ENCODE data around the gene TBK1.
"Not testable (repeated sequence)": the region's sequence is repeated elsewhere in the genome, so short reads cannot be mapped to it uniquely, and the experiment has no call there.

Gene TBK1

DNA sequence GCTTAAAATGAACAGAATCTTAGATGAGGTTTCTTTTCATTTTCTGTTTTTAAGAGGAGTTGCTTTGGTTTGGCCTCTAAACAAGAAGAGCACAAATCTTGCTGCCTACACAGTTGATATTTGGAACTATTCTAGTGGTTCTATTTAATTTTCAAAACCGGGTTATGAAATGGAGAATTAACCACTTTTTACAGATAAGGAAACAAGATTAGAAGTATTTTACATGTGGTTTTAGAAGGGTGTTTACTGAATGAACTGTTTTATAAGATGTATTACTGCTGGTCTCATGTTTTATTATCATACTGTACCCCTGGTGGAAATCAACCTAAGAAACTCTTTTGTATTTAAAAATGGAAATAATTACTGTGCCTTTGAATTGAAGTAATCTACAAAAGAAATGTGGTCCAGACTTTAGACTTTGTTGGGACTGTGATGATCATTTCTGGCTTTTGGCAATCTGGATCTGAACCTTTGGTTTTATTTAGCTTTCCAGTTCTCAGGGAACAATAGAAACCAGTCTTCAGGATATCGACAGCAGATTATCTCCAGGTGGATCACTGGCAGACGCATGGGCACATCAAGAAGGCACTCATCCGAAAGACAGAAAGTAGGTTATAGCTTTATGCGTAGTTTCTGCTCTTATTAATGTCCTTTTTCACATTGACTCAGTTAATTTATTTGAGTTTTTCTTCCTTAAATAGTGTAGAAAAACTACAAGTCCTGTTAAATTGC lies 43.2 kb downstream of the TBK1 start:
- no peak for DNase-seq

DNA sequence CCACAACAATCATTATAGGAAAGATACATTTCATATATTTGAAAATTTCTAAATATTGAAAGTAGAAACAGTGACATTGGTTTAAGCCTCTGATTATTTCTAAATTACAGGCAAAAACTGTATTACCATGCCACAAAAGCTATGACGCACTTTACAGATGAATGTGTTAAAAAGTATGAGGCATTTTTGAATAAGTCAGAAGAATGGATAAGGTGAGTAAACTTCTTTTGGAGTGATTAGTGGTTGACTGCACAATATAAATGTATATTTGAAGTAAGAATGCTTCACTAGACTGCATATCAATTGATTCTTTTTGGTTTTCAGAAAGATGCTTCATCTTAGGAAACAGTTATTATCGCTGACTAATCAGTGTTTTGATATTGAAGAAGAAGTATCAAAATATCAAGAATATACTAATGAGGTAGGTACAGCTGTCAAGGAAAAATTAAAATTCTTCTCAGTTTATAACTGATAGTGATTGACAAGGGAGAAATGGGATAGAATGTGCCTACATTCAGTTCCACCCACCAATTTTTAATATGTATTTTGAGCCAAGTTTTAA lies 45.0 kb downstream of the TBK1 start:
- no peak for DNase-seq

DNA sequence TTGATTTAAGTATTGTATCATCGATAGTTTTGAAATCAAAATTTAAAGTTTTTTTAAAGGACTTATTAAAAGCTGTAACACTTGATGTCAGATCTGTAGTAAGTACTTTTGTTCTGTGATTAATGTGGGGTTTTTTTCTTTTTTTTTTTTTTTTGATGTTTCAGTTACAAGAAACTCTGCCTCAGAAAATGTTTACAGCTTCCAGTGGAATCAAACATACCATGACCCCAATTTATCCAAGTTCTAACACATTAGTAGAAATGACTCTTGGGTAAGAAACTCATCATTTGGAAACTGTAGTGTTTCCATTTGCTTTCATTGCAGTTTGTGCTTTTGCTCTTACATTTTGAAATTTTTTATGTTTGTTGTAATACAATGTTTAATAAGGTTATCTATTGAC lies 45.6 kb downstream of the TBK1 start:
- no peak for DNase-seq

DNA sequence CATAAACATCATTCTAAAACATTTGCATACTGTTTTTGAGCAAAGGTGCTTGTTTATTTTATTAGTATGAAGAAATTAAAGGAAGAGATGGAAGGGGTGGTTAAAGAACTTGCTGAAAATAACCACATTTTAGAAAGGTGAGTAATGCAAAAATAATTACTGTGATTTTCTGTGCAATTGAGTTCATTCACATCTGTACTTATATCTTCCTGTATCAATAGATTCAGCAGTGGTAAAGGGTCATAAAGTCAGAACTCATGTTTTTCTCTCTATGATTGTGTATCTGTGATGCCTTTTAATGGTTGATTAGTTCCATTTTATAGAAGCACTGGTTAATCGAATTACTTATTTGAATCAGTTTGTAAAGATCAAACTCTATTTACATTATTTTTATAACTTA lies 46.0 kb downstream of the TBK1 start:
- DNase-seq = no peak

DNA sequence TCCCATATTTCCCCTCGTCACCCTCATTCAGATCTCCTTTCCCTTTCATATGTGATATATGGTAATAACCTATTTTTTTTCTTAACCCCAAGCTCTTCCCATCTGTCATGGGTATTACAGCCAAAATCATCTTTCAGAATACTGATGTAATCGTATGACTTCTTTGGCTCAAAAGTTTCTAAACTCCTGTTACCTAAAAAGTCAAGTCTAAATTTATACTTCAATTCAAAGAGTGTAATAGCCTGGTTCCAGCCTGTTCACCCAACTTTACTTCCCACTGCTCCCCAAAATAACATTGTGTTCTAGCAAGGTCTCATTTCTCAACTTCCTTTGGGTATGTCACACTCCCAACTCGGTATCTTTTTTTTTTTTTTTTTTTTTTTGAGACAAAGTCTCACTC lies 48.5 kb downstream of the TBK1 start:
- DNase-seq = no peak

DNA sequence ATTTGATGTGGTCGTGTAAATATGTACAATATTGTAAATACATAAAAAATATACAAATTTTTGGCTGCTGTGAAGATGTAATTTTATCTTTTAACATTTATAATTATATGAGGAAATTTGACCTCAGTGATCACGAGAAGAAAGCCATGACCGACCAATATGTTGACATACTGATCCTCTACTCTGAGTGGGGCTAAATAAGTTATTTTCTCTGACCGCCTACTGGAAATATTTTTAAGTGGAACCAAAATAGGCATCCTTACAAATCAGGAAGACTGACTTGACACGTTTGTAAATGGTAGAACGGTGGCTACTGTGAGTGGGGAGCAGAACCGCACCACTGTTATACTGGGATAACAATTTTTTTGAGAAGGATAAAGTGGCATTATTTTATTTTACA lies 49.6 kb downstream of the TBK1 start:
- no peak for DNase-seq

DNA sequence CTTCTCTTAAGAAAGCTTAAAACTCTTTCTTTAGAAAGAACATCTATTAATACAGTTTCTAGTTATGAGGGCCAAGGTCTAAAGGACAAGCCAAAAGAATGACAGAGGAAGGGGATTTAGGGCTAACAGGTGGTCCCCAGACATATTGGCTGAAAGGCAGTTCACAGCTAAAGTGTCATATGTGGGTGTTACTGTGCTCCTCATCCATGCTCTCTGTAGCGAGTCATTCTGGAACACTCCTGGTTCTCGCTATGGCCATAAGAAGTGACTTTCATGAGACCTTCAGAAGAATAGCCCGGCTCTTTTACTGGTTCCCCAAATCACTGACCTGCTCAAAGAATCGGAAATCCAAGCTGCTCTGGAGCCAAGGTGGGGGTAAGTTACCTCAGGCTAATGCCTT lies 55.0 kb downstream of the TBK1 start:
- DNase-seq = no peak

DNA sequence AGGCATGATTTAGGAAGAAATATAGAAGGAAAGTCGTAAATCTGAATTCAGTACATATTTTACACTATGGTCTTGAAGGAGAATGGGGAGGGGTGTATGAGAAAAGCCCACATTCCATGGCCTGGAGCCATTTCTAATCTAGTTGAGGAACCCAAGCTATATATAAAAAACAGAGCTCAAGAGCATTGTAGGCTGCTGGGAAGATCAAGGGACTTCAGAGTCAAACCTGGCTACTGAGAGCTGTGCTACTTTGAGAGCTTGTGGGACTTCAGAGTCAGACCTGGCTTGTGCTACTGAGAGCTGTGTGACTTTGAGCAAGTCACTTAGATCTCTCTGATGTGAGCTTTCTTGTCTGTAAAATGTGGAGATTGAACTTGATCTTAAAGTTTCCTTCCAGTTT lies 58.7 kb downstream of the TBK1 start:
- DNase-seq = no peak

DNA sequence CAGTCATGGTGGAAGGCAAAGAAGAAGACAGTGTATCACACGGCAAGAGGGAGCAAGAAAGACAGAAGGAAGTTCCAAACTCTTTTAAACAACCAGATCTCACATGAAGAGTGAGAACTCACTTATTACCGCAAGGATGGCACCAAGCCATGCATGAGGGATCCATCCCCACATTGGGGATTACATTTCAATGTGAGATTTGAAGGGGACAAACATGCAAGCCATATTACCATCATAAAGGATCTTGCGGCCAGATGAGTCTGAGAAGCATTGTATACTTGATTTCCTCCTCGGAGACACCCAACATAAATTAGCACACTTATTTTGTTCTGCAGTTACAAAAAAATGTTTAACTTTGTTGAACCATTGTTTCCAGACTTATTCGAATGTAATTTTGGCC lies 66.5 kb downstream of the TBK1 start:
- DNase-seq = no peak

DNA sequence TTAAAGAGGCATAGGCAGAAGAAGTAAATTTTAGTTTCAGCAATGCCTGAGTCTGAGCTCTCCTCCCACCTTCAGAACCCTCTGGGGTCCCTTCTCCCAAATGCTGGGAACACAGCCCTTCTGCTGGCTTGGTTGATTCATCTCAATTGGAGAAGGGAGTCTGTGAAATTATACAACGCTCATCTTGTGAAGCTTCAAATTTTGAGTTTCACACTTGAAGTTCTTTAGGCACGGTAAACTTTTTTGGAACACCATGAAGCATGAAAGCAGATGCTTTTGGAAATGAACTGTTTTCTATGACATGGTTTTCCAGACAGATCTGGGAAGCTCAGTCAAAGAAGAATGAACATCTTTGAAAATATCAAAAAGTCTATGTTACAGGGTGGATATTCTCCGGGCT lies 69.9 kb downstream of the TBK1 start:
- DNase-seq = no peak

DNA sequence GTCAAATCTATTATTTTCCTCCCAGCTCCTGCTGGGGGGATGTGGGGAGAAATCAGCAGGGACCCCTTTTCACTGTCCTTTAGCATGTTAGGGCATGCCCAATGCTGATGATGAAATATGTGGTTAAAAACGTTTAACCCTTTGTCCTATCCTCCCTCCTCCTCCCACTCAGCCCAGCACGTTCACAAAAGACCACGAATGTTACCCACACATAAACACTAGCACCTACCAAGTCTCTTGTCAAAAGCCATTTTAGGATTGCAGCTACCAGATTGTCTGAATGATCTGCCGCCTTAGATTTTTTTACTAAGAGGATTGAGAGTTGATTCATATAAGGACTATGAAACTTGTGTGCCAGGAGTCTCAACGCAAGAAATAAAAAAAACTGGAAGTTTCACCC lies 70.4 kb downstream of the TBK1 start:
- no peak for DNase-seq

DNA sequence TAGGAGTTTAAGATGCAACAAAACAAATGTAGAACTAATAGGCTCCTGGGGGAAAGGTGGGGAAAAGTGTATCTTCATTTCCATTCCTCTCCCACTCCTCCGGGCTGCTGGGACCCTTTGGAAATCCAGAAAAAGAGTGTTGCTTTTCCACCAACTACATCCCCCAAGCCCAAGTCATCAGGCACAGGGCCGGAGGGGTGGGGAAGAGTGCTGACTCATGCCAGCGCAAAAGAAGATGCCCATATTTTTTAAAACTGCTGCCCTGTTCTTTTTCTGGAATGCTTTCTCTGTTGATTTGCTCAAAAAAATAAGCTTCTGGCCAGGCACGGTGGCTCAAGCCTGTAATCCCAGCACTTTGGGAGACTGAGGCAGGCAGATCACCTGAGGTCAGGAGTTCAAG lies 70.9 kb downstream of the TBK1 start:
- DNase-seq = no peak

DNA sequence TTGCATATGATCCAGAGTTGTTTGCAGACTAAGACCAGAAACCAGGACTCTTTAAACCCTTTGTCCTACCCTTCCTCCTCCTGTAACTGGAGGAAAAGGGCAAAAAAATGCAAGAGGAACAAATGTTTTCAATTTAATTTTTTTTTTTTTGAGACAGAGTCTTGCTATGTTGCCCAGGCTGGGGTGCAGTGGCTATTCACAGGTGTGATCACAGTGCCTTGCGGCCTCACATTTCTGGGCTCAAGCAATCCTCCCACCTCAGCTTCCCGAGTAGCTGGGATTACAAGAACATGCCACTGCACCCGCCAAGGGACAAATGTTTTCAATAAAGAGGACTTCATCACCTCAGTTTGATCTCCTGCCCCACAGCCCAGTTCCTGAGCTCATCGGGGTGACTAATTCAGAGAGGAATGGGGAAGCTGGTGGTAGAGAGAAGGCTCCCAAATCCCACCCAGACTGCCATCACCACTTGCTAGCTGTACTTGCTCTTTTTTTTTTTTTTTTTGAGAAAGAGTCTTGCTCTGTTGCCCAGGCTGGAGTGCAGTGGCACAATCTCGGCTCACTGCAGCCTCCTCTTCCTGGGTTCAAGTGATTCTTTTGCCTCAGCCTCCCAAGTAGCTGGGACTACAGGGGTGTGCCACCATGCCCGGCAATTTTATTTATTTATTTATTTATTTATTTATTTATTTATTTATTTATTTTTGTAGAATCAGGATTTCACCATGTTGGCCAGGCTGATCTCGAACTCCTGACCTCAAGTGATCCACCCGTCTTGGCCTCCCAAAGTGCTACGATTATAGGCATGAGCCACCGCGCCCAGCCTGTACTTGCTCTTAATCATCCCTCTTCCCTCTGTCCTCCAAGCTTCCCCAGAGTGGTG lies 71.9 kb downstream of the TBK1 start:
- DNase-seq = not testable (repeated sequence)

DNA sequence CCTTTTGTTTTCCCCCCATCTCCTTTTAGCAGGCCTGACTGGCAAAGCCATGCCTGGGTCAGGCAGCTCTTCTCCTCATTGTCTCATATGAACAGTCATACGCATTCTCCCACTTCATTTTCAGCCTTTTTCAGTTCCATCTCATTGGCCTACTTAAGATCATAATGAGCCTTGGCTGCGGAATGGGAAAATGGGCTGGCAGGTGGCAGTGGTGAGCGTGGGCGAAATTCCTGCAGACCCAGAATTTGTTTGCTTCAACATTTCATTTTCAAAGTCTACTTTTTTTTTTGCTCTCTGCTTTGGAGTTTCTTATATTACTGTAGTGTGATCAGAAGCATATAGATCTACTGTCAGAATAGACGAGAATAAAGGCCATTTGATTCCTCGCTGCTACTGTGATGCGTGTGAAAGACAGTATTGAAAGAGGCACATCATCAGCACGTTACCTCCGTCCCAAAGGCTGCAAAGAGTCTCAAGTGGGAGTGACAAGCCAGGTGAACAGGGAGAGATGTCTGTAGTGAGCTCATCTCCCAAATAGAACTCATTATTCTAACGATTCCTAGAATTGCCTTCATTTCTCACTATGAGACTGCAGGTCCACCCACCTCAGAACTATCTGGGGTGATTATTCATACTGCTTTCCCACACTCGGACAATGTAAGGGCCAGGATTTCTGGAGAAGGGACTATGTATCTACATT lies 73.7 kb downstream of the TBK1 start:
- peak in 21 of 56 donors; percentile 2 to 40 (median 20) for DNase-seq

DNA sequence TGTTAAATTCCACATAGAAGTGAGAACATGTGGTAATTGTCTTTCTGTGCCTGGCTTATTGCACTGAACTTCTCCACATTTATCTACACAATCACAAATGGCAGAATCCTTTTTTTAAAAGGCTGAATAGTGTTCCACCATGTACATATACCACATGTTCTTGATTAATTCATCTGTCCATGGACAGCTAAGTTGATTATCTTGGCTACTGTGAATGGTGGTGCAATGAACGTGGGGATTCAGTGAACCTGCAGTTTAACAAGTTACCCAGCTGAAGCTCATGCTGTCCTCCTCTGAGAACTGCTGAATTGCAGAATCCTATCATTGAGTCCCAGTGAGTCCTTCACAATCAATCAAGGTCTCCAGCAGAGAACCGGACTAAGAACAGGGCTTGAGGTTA lies 74.9 kb downstream of the TBK1 start:
- no peak for DNase-seq

DNA sequence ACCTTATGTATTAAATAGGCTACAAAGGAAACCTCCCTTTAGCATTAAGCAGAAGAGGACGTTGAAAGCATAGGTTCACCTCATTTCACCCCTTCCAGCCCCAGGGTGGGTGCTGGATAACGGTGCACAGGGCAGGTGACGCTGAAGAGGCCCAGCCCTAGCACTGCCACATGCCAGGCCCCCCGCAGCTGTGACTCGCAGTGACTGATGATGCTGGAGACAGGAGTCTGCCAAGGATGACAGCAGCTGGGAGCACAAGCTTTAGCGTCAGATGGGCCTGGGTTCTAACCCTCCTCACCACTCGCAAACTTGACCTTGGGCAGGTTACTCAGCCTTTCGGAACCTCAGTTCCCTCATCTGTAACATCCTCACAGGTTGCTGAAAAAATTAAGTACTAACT lies 76.7 kb downstream of the TBK1 start:
- no peak for DNase-seq

DNA sequence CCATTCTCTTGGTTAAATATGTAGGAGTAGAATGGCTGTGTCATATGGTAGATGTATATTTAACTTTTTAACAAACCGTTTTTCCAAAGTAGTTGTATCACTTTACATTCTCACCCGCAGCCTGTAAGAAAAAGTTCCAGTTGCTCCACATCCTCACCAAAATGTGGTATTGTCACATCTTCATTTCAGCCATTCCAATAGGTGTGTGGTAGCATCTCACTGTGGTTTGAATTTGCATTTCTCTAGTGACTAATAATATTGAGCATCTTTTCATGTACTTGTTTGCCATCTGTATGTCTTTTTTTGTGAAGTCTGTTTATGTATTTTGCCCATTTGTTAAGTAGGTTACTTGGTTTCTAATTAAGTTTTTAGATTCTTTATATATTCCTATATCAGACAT lies 78.6 kb downstream of the TBK1 start:
- no peak for DNase-seq

DNA sequence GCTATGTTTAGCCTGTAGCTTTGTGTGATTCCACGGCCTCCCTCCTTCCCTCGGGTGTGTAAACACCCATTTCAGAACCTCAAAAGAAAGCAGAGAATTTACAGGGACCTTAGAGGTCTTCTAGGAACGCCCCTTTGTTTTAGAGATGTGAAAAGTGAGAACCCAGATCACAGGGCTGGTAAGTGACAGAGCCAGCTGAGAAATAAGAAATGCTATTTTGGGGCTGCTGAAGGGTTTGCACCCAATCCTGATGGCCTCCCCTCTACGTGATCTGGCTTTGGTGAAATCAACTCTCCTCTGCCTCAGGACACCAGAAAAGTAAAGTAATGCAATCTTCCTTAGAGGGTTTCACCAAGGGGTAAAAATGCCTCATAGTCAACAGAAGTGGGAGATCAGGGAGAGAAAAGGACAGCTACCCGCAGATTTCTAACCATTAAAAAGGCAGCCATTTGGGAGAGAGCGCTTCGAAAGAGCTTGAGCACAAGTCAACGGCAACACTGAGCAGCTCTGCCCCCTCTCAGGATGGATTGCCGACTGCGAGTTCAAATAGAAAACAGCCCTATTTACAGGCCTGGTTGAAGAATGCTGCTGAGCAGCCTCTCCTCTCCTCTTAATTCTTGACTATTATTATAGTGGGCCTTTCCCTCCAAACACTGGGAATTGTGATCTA lies 79.9 kb downstream of the TBK1 start:
- no peak for DNase-seq

DNA sequence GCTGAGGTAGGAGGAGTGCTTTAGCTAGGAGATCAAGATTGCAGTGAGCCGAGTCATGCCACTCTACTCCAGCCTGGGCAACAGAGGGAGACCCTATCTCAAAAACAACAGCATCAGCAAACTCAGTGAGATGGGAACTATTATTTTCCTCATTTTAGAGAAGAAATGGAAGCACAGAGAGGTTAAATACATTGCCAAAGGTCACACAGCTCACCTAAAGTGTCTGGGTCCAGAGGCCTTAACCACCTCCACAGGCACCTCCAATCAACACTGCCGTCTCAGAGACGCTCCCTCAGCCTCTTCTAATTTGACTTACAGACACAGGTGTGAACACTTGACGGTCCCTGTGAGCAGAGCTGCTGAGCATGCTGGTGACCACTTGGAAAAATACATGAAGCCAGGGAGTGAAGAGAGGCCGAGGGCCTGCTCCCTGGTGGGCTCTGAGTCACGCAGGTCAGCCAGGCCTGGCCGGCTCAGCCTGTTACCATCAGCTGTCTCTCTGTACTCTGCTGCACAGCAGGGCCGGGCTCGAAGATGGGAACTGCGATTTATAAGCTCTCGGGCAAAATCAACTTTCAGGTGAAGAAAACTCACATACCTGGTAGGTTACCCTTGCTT lies 80.9 kb downstream of the TBK1 start:
- DNase-seq = no peak

DNA sequence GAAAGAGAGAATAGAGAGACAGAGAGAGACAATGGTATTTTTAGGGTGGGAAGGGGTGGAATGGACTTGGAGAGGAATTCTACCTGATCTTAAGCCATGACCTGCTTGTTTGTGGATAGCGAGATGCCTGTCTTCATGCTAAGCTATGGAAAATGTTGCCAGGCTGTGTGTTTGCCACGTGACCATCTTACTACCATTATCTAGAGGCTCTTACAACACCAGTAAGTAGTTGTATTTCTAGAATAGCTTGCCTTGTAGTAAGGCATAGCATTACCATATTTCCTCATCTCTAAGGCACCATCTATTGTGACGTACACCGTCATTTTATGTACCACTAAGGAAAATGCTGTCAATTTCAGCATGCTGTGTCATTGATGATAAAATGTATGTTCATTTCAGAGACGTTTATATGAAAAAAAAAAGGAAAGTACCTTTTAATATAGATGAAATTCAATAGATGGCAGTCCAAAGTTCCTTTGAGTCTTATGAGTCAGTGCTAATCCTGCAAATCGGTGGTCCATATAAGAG lies 82.8 kb downstream of the TBK1 start:
- DNase-seq = no peak

DNA sequence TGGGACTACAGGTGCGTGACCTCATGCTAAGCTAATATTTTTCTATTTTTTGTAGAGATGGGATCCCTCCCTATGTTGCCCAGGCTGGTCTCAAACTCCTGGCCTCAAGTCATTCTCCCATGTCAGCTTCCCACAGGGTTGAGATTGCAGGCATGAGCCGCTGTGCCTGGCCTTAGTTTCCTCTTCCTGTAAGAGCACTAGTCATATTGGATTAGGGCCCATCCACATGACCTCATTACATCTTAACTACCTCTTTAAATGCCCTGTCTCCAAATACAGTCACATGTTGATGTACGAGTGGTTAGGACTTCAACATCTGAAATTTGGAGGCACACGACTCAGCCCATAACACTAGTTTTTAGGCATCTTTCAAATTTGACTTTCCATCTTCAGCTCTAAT lies 86.2 kb downstream of the TBK1 start:
- no peak for DNase-seq
